ENCODE measurements around the gene DNAJC6. TPM values are rescaled to one million over a fixed set of nuclear protein-coding genes. Genes with fewer than 3 reads are reported as not detected.
"Not testable (repeated sequence)": the region's sequence is repeated elsewhere in the genome, so short reads cannot be mapped to it uniquely, and the experiment has no call there.

The DNAJC6 gene
- total RNA-seq, 1 donor from 2014 or later: 20.7 TPM

DNA sequence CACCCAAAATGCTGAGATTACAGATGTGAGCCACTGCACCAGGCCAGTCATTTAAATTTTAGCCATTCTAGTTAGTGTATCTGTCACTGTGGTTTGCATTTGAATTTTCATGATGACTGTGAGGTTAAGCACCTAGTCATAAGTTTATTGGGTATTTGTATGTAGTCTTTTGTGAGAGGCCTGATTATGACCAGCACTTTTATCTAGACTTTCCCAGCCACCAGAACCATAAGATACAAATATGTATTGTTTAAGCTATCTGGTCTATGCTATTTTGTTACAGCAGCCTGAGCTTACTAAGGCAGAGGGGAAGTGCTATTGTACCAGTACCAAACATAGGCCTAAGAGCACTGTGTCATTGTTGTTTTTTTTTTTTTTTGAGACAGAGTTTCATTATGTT is 19.9 kb upstream of the DNAJC6 start:
- ATAC-seq (no peak), DNase-seq (ENCODE audit: low spot score) (no peak)
- intact Hi-C loops (cut with DNase I): no loop called here

- ATAC-seq; intact Hi-C loops (cut with DNase I); DNase-seq (ENCODE audit: low spot score): not testable (repeated sequence)
Measured at GRCh38 chr1:65291818-65292217, 17.5 kb upstream of the DNAJC6 start.

DNA sequence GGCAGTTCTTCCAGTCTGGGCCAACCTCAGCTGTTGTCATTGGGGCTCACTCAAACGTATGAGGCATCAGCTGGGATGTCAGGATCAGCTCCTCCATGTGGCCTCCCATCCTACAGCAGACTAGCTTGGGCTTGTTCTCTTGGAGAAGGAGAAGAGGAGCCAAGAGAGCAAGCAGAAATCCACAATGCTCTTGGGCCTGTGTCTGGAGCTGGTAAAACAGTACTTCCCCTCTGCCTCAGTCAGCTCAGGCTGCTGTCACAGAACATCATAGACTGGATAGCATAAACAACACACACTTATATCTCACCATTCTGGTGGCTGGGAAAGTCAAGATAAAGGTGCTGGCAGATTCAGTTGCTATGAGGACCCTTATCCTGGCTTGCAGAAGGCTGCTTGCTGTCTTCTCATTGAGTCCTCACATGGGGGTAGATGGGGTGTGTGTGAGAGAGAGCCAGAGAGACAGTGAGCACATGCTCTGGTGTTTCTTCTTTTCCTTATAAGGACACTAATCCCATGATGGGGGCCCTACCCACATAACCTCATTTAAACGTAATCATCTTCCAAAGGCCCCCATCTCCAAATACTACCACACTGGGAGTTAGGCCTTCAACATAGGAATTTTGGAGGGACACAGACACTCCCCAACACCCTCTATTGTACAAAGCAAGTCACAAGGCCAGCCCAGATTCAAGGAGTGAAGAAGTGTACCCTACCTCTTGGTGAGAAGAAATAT is 16.3 kb upstream of the DNAJC6 start:
- ATAC-seq (no peak), DNase-seq (ENCODE audit: low spot score) (no peak)
- intact Hi-C loops (cut with DNase I): no loop called here

- intact Hi-C loops (cut with DNase I): no loop called here
- ATAC-seq (no peak), DNase-seq (ENCODE audit: low spot score) (no peak)
Measured at GRCh38 chr1:65297706-65298105, 11.6 kb upstream of the DNAJC6 start.

DNA sequence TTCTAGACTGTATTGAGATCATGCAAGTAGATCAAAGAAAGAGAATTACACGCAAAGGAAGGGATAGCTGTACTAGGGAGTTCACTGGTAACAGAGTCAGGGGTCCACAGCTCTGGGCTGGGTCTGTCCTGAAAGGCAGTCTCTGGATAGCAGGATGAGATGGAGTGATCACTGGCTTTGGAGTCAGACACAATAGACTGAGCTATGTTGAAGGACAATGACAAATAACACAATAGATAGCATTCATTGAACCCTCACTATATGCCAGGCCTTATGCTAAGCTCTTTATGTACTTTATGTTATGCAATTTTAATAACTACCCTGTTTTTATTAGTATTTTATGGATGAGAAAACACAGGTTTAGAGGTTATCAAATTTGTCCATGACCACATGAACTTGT is 10.0 kb upstream of the DNAJC6 start:
- ATAC-seq (no peak), DNase-seq (ENCODE audit: low spot score) (no peak)
- intact Hi-C loops (cut with DNase I): no loop called here

- intact Hi-C loops (cut with DNase I): no loop called here
- DNase-seq (ENCODE audit: low spot score) (no peak), ATAC-seq (no peak)
Measured at GRCh38 chr1:65308781-65309303, 501 bp upstream of the DNAJC6 start.

- intact Hi-C loops (cut with DNase I): no loop called here
- no peak for ATAC-seq
- DNase-seq (ENCODE audit: low spot score): no peak
Measured at GRCh38 chr1:65310078-65310587, 790 bp downstream of the DNAJC6 start.

- ATAC-seq (no peak), DNase-seq (ENCODE audit: low spot score) (no peak)
- intact Hi-C loops (cut with DNase I): no loop called here
Measured at GRCh38 chr1:65311760-65312159, 2.4 kb downstream of the DNAJC6 start.

GRCh38 chr1:65316233-65316632 is 6.9 kb downstream of the DNAJC6 start:
- intact Hi-C loops (cut with DNase I): no loop called here
- no peak for DNase-seq (ENCODE audit: low spot score)
- no peak for ATAC-seq

DNA sequence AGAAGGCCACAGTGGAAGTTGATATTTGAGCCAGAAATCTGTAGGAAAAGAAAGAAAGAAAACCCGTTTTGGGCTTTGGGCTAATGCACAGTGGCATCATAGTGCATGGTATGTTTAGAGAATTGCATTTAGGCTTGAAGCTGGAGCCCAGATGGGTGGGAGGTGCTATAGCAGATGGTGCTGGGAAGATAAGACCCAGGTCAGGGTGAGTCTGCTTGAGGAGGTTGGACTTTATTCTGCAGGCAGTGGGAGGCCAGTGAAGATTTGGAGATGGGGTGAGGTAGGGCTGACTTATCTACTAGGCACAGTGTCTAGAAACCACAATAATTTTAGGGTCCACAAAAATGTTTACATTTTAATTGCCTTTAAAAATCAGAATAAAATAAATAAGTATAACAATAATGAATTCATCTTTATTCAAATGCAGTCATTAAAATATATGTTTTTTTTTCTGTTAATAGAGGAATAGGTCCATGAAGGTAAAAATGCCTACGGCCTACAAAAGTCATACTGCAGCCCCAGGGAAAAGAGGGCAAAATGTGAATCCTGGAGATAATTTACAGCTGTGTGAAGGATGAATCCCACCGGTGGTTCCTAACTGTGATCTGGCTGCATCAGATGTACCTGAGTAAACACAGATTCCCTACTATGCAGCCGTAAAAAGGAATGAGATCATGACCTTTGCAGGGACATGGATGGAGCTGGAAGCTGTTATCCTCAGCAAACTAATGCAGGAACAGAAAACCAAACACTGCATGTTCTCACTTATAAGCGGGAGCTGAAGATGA is 8.7 kb downstream of the DNAJC6 start:
- intact Hi-C loops (cut with DNase I): no loop called here
- no peak for ATAC-seq
- no peak for DNase-seq (ENCODE audit: low spot score)

- ATAC-seq (no peak), DNase-seq (ENCODE audit: low spot score) (no peak)
- intact Hi-C loops (cut with DNase I): no loop called here
Measured at GRCh38 chr1:65319141-65319540, 9.8 kb downstream of the DNAJC6 start.

- intact Hi-C loops (cut with DNase I): no loop called here
- ATAC-seq (no peak), DNase-seq (ENCODE audit: low spot score) (no peak)
Measured at GRCh38 chr1:65319754-65320153, 10.4 kb downstream of the DNAJC6 start.

DNA sequence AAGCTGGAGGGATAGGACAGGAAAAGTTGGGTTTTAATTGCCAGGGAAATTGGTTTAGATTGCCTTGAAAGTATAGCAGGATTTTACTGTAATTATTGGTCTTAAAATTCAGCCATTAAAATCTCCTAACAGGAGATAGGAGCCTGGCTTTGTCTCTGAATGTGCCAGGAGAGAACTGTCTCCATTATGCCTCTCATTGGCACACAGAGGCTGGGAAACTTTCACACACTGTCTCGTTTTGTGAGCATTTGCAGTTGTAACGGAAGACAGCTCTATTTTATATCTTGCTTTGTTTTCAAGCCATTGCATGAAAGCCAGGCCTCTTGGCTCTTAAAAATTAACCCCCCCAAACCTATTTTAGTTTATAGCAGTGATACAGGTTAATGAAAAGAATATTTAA is 12.5 kb downstream of the DNAJC6 start:
- ATAC-seq (no peak), DNase-seq (ENCODE audit: low spot score) (no peak)
- intact Hi-C loops (cut with DNase I): no loop called here

DNA sequence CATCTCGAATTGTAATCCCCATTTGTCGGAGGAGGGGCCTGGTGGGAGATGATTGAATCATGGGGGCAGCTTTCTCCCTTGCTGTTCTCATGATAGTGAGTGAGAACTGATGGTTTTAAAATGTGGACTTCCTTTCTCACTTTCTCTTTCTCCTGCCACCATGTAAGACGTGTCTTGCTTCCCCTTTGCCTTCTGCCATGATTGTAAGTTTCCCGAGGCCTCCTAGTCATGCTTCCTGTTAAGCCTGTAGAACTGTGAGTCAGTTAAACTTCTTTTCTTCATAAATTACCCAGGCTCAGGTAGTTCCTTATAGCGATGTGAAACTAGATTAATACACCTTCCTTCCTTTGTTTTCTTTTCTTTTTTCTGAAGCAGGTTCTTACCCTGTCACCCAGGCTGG is 13.9 kb downstream of the DNAJC6 start:
- intact Hi-C loops (cut with DNase I): no loop called here
- no peak for DNase-seq (ENCODE audit: low spot score)
- ATAC-seq: no peak

DNA sequence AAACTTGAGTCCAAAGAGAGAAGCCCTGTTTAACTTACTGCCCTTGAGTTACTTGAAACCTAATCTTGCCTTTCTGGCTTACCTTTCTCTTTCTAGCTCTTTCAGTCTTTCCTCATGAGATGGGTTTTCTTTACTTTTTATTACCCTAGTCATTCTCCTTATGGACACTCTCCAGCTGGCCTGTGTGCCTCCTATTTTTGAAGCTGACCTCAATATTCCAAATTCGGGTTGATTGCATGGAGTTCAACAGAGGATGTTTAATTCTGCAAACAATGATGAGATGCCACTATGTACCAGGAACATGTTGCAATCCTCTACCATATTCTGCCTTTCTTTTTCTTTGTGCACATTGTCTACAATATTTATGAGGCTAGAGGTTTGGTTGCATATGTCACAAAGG is 20.7 kb downstream of the DNAJC6 start:
- DNase-seq (ENCODE audit: low spot score): no peak

DNA sequence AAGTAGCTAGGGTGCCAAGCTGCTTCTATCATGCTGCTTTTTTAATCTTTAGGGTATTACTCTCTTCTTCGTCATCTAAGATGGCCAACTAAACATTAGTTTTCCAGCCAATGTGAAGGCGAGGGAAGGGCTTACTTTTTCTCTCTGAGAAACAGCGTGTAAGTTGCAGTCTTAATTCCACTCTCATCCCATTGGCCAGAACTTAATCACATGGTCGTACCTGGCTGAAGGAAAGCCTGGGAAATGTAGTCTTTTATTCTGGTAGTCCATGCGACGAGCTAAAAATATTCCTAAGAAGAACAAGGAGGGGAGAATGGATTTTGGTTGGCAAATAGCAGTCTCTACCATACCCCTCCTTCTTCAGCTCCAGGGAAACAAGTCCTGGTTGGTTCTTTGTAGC is 21.5 kb downstream of the DNAJC6 start:
- ATAC-seq (no peak), DNase-seq (ENCODE audit: low spot score) (no peak)
- intact Hi-C loops (cut with DNase I): no loop called here

More for the DNA sequence above, 20.7 kb downstream of the DNAJC6 start:
- ATAC-seq: no peak
- intact Hi-C loops (cut with DNase I): no loop called here

DNA sequence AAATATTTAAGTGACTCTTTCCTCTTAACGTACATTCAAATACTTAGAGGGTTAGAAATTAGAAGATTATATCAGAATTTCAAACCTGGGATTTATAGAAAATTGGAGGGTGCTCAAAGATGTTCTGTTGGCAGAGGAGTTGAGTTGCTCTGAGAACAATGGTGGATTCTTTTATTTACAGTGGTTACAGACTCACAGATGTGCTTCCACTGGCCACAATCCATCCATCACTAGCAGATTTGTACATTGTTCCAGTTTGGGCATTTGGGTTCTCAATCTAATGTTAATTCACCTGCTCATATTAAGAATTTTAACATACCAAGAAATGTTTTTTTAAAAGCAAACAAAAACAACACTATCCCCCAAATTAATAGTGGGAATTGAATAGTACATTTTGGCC is 23.5 kb downstream of the DNAJC6 start:
- no peak for ATAC-seq
- DNase-seq (ENCODE audit: low spot score): no peak
- intact Hi-C loops (cut with DNase I): no loop called here

GRCh38 chr1:65334081-65334480 is 24.7 kb downstream of the DNAJC6 start:
- ATAC-seq (no peak), DNase-seq (ENCODE audit: low spot score) (no peak)
- intact Hi-C loops (cut with DNase I): no loop called here

- ATAC-seq: no peak
- no peak for DNase-seq (ENCODE audit: low spot score)
- intact Hi-C loops (cut with DNase I): no loop called here
Measured at GRCh38 chr1:65339866-65340468, 30.6 kb downstream of the DNAJC6 start.

GRCh38 chr1:65341381-65341780 is 32.0 kb downstream of the DNAJC6 start:
- intact Hi-C loops (cut with DNase I): no loop called here
- no peak for ATAC-seq
- no peak for DNase-seq (ENCODE audit: low spot score)
